Measurements from ENCODE around the gene OTUD1.

DNA sequence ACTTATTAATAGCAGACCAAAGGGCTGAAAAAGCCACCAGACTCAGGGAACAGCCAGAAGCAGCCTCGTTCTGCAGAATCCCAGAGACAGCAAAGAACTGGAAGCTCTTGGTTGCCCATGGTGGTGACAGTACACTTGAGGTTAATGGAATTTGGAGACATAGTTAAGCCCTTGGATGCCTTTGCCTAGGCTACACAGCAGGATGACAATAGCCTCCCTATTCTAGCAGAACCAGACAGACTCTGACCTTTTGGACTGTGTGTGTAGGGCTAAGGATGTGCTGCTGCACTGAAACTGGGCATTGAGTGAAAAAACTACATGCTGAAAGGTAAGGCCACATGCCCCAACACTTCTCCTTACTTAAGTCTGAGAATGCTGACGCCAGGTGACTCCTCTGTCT, 22.7 kb downstream of the OTUD1 start:
- TF ChIP-seq CTCF (conservative IDR thresholded peaks at IDR 0.05; ENCODE audit: low read depth, low read length) (no peak), EZH2 (IDR thresholded peaks at IDR 0.05; ENCODE audit: borderline replicate concordance, low read depth, low read length, poor library complexity, severe bottlenecking) (no peak)

All from A673 (cell line).